Lung (tissue), 12 donors: ENCODE data around the gene TPCN2. TPM values are rescaled to one million over a fixed set of nuclear protein-coding genes. Genes with fewer than 3 reads are reported as not detected.

ENCODE experiments used
- ATAC-seq: fragments of 200-7000 bp; cut with Tn5 transposase; one replicate; pipeline ENCODE4 v1.9.1; 2020; ENCODE audit warnings: moderate number of reproducible peaks; ENCODE audit not compliant: insufficient read depth, low FRiP score
- DNase-seq, 3 donors: peaks; one replicate each; pipeline ENCODE4 v3.0.0-alpha.2; 2013 to 2017
- H3K27ac ChIP-seq, 2 donors: one replicate each; pipeline ENCODE4 v1.5.1; 2013; ENCODE audit warnings: mild to moderate bottlenecking in 2 of 2, moderate library complexity in 2 of 2, control low read depth in 1 of 2, inconsistent platforms in 1 of 2, low read depth in 1 of 2, low read length in 1 of 2
- H3K27me3 ChIP-seq, 3 donors: one replicate each; pipeline ENCODE4 v1.5.1; 2013; ENCODE audit warnings: low read length in 2 of 3; ENCODE audit not compliant: control insufficient read depth in 3 of 3, insufficient read depth in 3 of 3
- H3K36me3 ChIP-seq, 4 donors: one replicate each; pipeline ENCODE4 v1.5.1; 2013; ENCODE audit warnings: low read length in 4 of 4, mild to moderate bottlenecking in 1 of 4, moderate library complexity in 1 of 4; ENCODE audit not compliant: control insufficient read depth in 4 of 4, insufficient read depth in 4 of 4
- H3K4me1 ChIP-seq, 5 donors: one replicate each; pipeline ENCODE4 v1.5.1; 2013; ENCODE audit warnings: low read length in 5 of 5, mild to moderate bottlenecking in 2 of 5, moderate library complexity in 1 of 5; ENCODE audit not compliant: control insufficient read depth in 5 of 5, insufficient read depth in 5 of 5
- H3K4me3 ChIP-seq: one replicate; pipeline ENCODE4 v1.5.1; 2013; ENCODE audit warnings: mild to moderate bottlenecking, control low read depth, moderate library complexity
- H3K9ac ChIP-seq, 2 donors: one replicate each; pipeline ENCODE4 v1.5.1; 2013; ENCODE audit warnings: low read length in 2 of 2, control low read depth in 1 of 2; ENCODE audit not compliant: insufficient read depth in 1 of 2
- H3K9me3 ChIP-seq, 4 donors: one replicate each; pipeline ENCODE4 v1.5.1; 2013; ENCODE audit warnings: low read length in 3 of 4, mild to moderate bottlenecking in 1 of 4, moderate library complexity in 1 of 4; ENCODE audit not compliant: control insufficient read depth in 4 of 4, insufficient read depth in 3 of 4
- CTCF ChIP-seq: IDR thresholded peaks from 2 replicates; pipeline ENCODE4 v1.5.1; 2012; ENCODE audit warnings: mild to moderate bottlenecking; ENCODE audit errors: control extremely low read depth, extremely low read depth
- WGBS, 2 donors: extraction: QIAGEN DNeasy Blood & Tissue Kit; methylation state at CpG; one replicate each; pipeline ENCODE4 v1.1.7; 2013; 5-methylcytosine and 5-hydroxymethylcytosine counted together
- polyA plus RNA-seq, 2 donors: library from polyadenylated mRNA; stranded (reverse); fragments of 200-250 nt; gene quantifications; one replicate each; pipeline ENCODE4 v1.2.1, GENCODE V29; 2013
- total RNA-seq, 2 donors: library from RNA; depleted of rRNA in 1 of 2; stranded (reverse); fragments of >200 nt in 1 of 2; gene quantifications; one replicate each; pipeline ENCODE4 v1.2.1, GENCODE V29; 2014 to 2021
- donor health status: control.
- donor health status: control.
- donor health status: Bipolar disorder and iron deficiency.
- donor health status: healthy.
- donor health status: DM: yes; HTN: yes; CAD: no.

The TPCN2 gene
- total and polyA plus RNA-seq, 4 donors = 10.0 to 25.0 (median 14.5) TPM

DNA sequence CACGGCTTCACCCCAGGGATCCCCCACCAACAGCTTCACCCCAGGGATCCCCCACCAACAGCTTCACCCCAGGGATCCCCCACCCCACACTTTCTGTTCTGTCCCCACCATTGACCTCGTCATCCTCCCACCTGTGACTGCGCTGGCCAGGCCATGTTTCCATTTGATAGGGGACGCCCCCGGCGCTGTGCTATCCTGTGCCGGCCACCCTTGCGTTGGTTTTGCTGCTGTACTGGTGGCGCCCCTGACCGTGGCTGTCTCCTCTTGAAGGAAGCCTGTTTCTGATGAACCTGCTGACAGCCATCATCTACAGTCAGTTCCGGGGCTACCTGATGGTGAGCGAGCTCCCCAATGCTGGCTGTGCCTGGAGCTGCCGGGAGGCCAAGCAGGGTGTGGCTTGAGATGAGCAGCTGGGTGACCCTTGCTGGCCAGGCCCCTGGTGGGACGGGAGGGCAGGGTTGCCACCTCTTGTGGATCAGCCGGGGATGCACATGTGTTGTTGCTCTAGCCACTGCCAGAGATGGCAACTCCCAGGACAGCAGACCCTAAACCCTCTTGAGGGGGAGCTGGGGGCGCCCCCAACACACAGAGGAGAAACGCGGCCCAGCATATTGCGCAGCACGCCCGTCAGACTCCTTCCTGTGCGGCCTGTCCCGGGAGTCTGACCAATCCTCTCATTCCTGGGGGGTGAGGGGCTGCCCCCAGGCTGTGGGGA is 22.5 kb downstream of the TPCN2 start:
- no peaks in the 10 kb centered on the region for H3K4me1 ChIP-seq
- no peak overlapping the region for H3K4me3 ChIP-seq
- ATAC-seq (no peak), DNase-seq (no peak)
- no peak for TF ChIP-seq CTCF
- H3K36me3 ChIP-seq = peaks cover 2 to 45% (median 9%) of the 10 kb centered on the region in 4 donors
- H3K27ac ChIP-seq = no peak overlapping the region
- no peak overlapping the region for H3K9ac ChIP-seq
- WGBS, 2 donors = 90 to 94% methylated on average over 23 of the region's 23 CpGs
- no peaks in the 10 kb centered on the region for H3K9me3 ChIP-seq
- H3K27me3 ChIP-seq = no peaks in the 10 kb centered on the region

DNA sequence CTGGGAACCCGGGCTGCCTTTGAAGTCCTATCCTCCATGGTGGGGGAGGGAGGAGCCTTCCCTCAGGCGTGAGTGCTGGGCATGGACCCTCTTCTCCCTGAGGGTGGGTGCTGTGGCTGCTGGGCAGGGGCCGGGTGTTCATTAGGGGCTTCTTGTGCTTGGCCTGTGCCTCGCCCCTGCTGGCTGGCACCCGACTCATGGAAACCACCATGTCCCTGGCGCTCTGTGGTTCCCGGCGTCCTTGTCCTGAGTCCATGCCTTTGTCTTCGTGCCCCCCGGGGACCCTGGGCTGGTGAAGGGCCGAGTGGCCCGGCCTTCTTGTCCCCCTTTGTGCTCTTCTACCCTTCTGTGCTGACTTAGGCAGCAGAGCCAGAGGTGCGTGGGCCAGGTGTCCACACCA is 23.2 kb downstream of the TPCN2 start:
- Histone ChIP-seq H3K36me3 (peaks cover 2 to 45% (median 9%) of the 10 kb centered on the region in 4 donors), H3K27ac (no peak overlapping the region), H3K4me3 (no peak overlapping the region), H3K27me3 (no peaks in the 10 kb centered on the region), H3K4me1 (no peaks in the 10 kb centered on the region), H3K9ac (no peak overlapping the region), H3K9me3 (no peaks in the 10 kb centered on the region)
- ATAC-seq (no peak), DNase-seq (no peak)
- 91 to 96% methylated on average over 13 of the region's 13 CpGs for WGBS, 2 donors
- no peak for TF ChIP-seq CTCF

- H3K4me3 ChIP-seq = no peak overlapping the region
- peaks cover 4 to 46% (median 8%) of the 10 kb centered on the region in 4 donors for H3K36me3 ChIP-seq
- TF ChIP-seq CTCF = no peak
- DNase-seq (no peak), ATAC-seq (no peak)
- H3K4me1 ChIP-seq = no peaks in the 10 kb centered on the region
- H3K9ac ChIP-seq = no peak overlapping the region
- no peaks in the 10 kb centered on the region for H3K9me3 ChIP-seq
- WGBS, 2 donors = 87 to 96% methylated on average over 8 of the region's 8 CpGs
- H3K27ac ChIP-seq = no peak overlapping the region
- no peaks in the 10 kb centered on the region for H3K27me3 ChIP-seq
Observed at GRCh38 chr11:69073469-69073868, 24.7 kb downstream of the TPCN2 start.
